ENCODE measurements around the gene ASCL3. TPM values are rescaled to one million over a fixed set of nuclear protein-coding genes. Genes with fewer than 3 reads are reported as not detected.
"Not testable (repeated sequence)": the region's sequence is repeated elsewhere in the genome, so short reads cannot be mapped to it uniquely, and the experiment has no call there.

The ASCL3 gene
- total RNA-seq, 2 donors from 2014 or later = not detected

- ATAC-seq (replicated peaks) = no peak
- Mint-ChIP-seq H3K4me3 (peak overlapping the region; percentile 21), H3K36me3 (ENCODE audit: low read depth) (no peaks in the 10 kb centered on the region), H3K9me3 (no peaks in the 10 kb centered on the region), H3K4me1 (peaks cover 19% of the 10 kb centered on the region), H3K27me3 (no peaks in the 10 kb centered on the region), H3K27ac (no peak overlapping the region)
Observed at GRCh38 chr11:8908099-8908498, 34.7 kb downstream of the ASCL3 start.

- Mint-ChIP-seq H3K36me3 (ENCODE audit: low read depth) (no peaks in the 10 kb centered on the region), H3K27ac (peak overlapping the region; percentile 26), H3K27me3 (no peaks in the 10 kb centered on the region), H3K4me3 (peak overlapping the region; percentile 45), H3K9me3 (no peaks in the 10 kb centered on the region), H3K4me1 (peaks cover 19% of the 10 kb centered on the region)
- no peak for ATAC-seq (replicated peaks)
Observed at GRCh38 chr11:8907116-8907515, 35.7 kb downstream of the ASCL3 start.

- Mint-ChIP-seq H3K4me1 (peaks cover 19% of the 10 kb centered on the region), H3K36me3 (ENCODE audit: low read depth) (no peaks in the 10 kb centered on the region)
Observed at GRCh38 chr11:8905528-8906165, 37.2 kb downstream of the ASCL3 start.

GRCh38 chr11:8899119-8899753, 43.6 kb downstream of the ASCL3 start:
- Mint-ChIP-seq H3K36me3 (ENCODE audit: low read depth) (no peaks in the 10 kb centered on the region), H3K4me3 (no peak overlapping the region), H3K27ac (no peak overlapping the region), H3K9me3 (peaks cover 12% of the 10 kb centered on the region), H3K27me3 (no peaks in the 10 kb centered on the region), H3K4me1 (no peaks in the 10 kb centered on the region)
- ATAC-seq (replicated peaks) = no peak

More at GRCh38 chr11:8905528-8906165, 37.2 kb downstream of the ASCL3 start:
- Mint-ChIP-seq H3K27ac (no peak overlapping the region), H3K27me3 (no peaks in the 10 kb centered on the region), H3K9me3 (no peaks in the 10 kb centered on the region), H3K4me3 (no peak overlapping the region)
- no peak for ATAC-seq (replicated peaks)

- not testable (repeated sequence) for ATAC-seq (replicated peaks); H3K4me1 Mint-ChIP-seq; H3K4me3 Mint-ChIP-seq; H3K27ac Mint-ChIP-seq; H3K36me3 Mint-ChIP-seq (ENCODE audit: low read depth)
- Mint-ChIP-seq H3K27me3 (peaks cover 23% of the 10 kb centered on the region), H3K9me3 (peaks cover 11% of the 10 kb centered on the region)
Observed at GRCh38 chr11:8891185-8891584, 51.6 kb downstream of the ASCL3 start.

Other genes starting within 250 kb of the ASCL3 start
- gene AKIP1, start 31.8 kb downstream of the ASCL3 start, total RNA-seq = 10 to 100 TPM; 25.6 to 31.9 TPM
- gene C11orf16, start 10.1 kb downstream of the ASCL3 start, total RNA-seq = not detected
- gene TMEM9B, start 21.4 kb upstream of the ASCL3 start, total RNA-seq = 10 to 100 TPM; 15.0 to 24.3 TPM
- 1 to 10 TPM; 2.2 to 2.4 TPM for gene NRIP3, start 61.0 kb upstream of the ASCL3 start, total RNA-seq
- under 1 TPM in 1 of 2 donors, not detected in 1; 0.66 TPM for gene SCUBE2, start 148.6 kb upstream of the ASCL3 start, total RNA-seq

All from activated T-helper 17 cell treated with anti-CD3 and anti-CD28 coated beads, Interleukin-2, amount 50 U/mL, for 72 hours (primary cell).